Stomach (tissue), 9 donors: ENCODE data around the gene CIAO2B. TPM values are rescaled to one million over a fixed set of nuclear protein-coding genes. Genes with fewer than 3 reads are reported as not detected.

Source experiments
- DNase-seq, 2 donors: peaks; one replicate each; pipeline versions ENCODE4 v3.0.0 to v3.0.0-alpha.2; 2013 to 2019
- H3K27ac ChIP-seq, 5 donors: fragments of 200-600 bp in 4 of 5; sonication (generic) in 4 of 5; one replicate each; pipeline ENCODE4 v1.5.1; 2013 to 2019; ENCODE audit warnings: mild to moderate bottlenecking in 1 of 5, moderate library complexity in 1 of 5
- H3K27me3 ChIP-seq, 3 donors: fragments of 200-600 bp; sonication (generic); one replicate each; pipeline ENCODE4 v1.5.1; 2017 to 2019; ENCODE audit warnings: mixed run types in 1 of 3
- H3K36me3 ChIP-seq, 4 donors: fragments of 200-600 bp; sonication (generic); 1 replicate in 3 of 4; 2 replicates in 1 of 4; pipeline ENCODE4 v1.5.1; 2016 to 2019
- H3K4me1 ChIP-seq, 4 donors: fragments of 200-600 bp; sonication (generic); one replicate each; pipeline ENCODE4 v1.5.1; 2016 to 2019
- H3K4me3 ChIP-seq, 4 donors: fragments of 200-600 bp; sonication (generic) in 3 of 4; one replicate each; pipeline ENCODE4 v1.5.1; 2016 to 2019; ENCODE audit warnings: mild to moderate bottlenecking in 1 of 4
- H3K9me3 ChIP-seq, 4 donors: fragments of 200-600 bp; sonication (generic); one replicate each; pipeline ENCODE4 v1.5.1; 2016 to 2019
- EP300 ChIP-seq: sonication (generic); formaldehyde crosslinking; IDR thresholded peaks from one replicate; pipeline ENCODE4 v1.6.1; 2017; ENCODE audit warnings: antibody characterized with exemption
- POLR2A ChIP-seq, 4 donors: fragments of 450-650 bp; IDR thresholded peaks; one replicate each; pipeline ENCODE4 v1.6.1; 2016; ENCODE audit warnings: antibody characterized with exemption in 4 of 4, control low read depth in 2 of 4, mild to moderate bottlenecking in 1 of 4, moderate library complexity in 1 of 4
- POLR2AphosphoS5 ChIP-seq, 3 donors: sonication (generic); formaldehyde crosslinking; IDR thresholded peaks; one replicate each; pipeline ENCODE4 v1.6.1; 2016; ENCODE audit warnings: antibody characterized with exemption in 3 of 3
- WGBS, 5 donors: extraction: QIAGEN DNeasy Blood & Tissue Kit in 3 of 5; methylation state at CpG; one replicate each; pipeline versions ENCODE4 v1.1.5 to v1.1.7; 2013 to 2018; 5-methylcytosine and 5-hydroxymethylcytosine counted together
- intact Hi-C: fragments of 100-400 bp; cut with DNase I; formaldehyde crosslinking; loops from one replicate; pipeline ENCODE4 v1.15.1; 2023; ENCODE audit warnings: low total_unique reads
- polyA plus RNA-seq, 3 donors: library from polyadenylated mRNA; stranded (reverse); fragments of 200-250 nt; gene quantifications; one replicate each; pipeline ENCODE4 v1.2.3, GENCODE V29; 2013
- total RNA-seq, 5 donors: library from RNA; depleted of rRNA; stranded (reverse); fragments of >200 nt; gene quantifications; one replicate each; pipeline versions ENCODE4 v1.1.0 to v1.2.3, GENCODE V29; 2014 to 2016
- TF ChIP-seq, protein P1 (sequence below), 7 experiments: fragments of 450-650 bp in 4 of 7; fragments of 200-600 bp in 3 of 7; sonication (generic) in 3 of 7; IDR thresholded peaks; one replicate each; pipeline ENCODE4 v1.5.1; 2016 to 2019; ENCODE audit warnings: antibody characterized with exemption in 7 of 7, control low read depth in 2 of 7, mild to moderate bottlenecking in 1 of 7
- donor health status: healthy with polysubstance abuse.
- donor health status: Bipolar disorder and iron deficiency.
- donor health status: healthy.

Gene CIAO2B
- total and polyA plus RNA-seq, 8 donors, result 4.3 to 176 (median 76.1) TPM

DNA sequence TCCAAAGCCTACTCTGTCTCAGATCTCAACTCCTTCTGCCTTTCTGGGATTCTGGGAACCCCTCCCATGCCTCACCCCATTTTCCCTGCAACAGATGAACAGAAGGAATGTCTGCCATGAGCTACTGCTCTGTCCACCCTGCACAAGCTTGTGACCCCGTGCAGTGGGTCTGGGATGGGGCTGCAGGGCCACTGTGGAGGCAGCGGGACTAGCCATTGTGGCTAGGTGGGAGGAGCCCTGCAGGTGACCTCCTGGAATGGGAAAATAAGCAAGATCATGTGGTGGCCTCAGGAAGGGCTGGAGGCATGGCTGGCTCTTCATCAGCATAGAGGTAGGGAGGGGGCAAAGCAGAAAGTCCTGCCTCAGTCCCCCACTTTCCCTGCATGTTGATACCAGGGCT lies 40.1 kb downstream of the CIAO2B start:
- H3K27me3 ChIP-seq, result no peaks in the 10 kb centered on the region
- H3K36me3 ChIP-seq, result peaks cover 0 to 16% (median 0%) of the 10 kb centered on the region in 4 donors
- H3K4me1 ChIP-seq, result peaks cover under 1 to 34% (median 19%) of the 10 kb centered on the region in 4 donors
- H3K27ac ChIP-seq, result no peak overlapping the region
- DNase-seq, result no peak
- intact Hi-C loops, result no loop called here
- no peak overlapping the region for H3K4me3 ChIP-seq
- WGBS, 5 donors, result 55 to 82% (median 75%) methylated on average over 2 of the region's 2 CpGs
- TF ChIP-seq EP300 (no peak), POLR2AphosphoS5 (IDR thresholded peaks at IDR 0.05) (no peak), POLR2A (IDR thresholded peaks at IDR 0.05) (no peak)
- TF ChIP-seq, protein P1, sequence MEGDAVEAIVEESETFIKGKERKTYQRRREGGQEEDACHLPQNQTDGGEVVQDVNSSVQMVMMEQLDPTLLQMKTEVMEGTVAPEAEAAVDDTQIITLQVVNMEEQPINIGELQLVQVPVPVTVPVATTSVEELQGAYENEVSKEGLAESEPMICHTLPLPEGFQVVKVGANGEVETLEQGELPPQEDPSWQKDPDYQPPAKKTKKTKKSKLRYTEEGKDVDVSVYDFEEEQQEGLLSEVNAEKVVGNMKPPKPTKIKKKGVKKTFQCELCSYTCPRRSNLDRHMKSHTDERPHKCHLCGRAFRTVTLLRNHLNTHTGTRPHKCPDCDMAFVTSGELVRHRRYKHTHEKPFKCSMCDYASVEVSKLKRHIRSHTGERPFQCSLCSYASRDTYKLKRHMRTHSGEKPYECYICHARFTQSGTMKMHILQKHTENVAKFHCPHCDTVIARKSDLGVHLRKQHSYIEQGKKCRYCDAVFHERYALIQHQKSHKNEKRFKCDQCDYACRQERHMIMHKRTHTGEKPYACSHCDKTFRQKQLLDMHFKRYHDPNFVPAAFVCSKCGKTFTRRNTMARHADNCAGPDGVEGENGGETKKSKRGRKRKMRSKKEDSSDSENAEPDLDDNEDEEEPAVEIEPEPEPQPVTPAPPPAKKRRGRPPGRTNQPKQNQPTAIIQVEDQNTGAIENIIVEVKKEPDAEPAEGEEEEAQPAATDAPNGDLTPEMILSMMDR (IDR thresholded peaks at IDR 0.05), result no peak
- no peaks in the 10 kb centered on the region for H3K9me3 ChIP-seq

DNA sequence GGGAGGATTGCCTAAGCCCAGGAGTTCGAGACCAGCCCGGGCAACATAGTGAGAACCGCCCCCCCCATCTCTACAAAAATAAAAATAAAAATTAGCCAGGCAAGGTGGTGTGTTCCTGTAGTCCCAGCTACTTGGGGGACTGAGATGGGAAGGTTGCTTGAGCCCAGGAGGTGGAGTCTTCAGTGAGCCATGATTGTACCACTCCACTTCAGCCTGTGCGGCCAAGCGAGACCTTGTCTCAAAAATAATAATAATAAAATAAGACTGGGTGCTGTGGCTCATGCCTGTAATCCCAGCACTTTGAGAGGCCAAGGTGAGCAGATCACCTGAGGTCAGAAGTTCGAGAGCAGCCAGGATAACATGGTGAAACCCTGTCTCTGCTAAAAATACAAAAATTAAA lies 42.4 kb downstream of the CIAO2B start:
- intact Hi-C loops, result no loop called here
- Histone ChIP-seq H3K36me3 (peaks cover 0 to 24% (median 2%) of the 10 kb centered on the region in 4 donors), H3K27ac (no peak overlapping the region), H3K4me3 (no peak overlapping the region), H3K4me1 (peaks cover 0 to 17% (median 6%) of the 10 kb centered on the region in 4 donors), H3K27me3 (no peaks in the 10 kb centered on the region), H3K9me3 (no peaks in the 10 kb centered on the region)
- DNase-seq, result no peak
- WGBS, 5 donors, result 87 to 98% (median 94%) methylated on average over 6 of the region's 6 CpGs
- TF ChIP-seq, protein P1 (IDR thresholded peaks at IDR 0.05), result no peak
- TF ChIP-seq EP300 (no peak), POLR2AphosphoS5 (IDR thresholded peaks at IDR 0.05) (no peak), POLR2A (IDR thresholded peaks at IDR 0.05) (no peak)

DNA sequence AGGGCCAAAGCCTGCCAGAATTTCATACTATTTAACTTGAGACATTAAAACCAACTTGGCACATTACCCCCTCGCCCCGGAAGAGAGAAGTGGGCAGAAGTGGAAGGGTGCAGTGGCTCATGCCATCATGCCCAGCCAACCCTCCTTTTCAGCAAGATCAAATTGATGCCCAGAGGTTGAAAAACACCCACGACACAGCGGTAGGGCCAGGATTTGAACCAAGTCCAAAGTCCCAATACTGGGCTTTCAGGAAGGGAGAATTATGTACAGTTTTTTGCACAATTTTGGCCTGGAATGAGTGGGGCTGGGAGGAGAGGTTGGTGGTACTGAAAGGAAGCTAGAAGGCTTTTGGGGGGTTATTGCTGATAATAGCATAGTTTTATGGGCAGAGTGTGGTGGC lies 42.8 kb downstream of the CIAO2B start:
- no peak overlapping the region for H3K27ac ChIP-seq
- DNase-seq, result no peak

DNA sequence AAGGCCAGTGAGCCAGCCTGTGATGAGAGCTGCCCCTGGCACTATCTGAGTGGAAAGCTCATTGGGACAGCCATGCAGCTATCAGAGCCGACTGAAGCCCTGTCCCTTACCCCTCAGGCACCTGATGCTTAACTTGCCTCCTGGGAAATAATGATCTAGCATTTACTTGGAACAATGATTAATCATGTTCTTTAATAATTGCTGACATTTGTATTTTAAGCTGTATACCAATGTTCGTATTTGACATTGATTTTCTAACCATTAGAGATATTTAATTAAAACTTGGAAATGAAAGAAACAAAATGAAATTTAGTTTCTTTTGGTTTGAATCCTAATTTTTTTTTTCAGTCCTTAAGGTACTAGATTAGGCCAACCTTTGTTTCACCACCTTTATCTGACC lies 43.4 kb downstream of the CIAO2B start:
- no peak overlapping the region for H3K27ac ChIP-seq
- peaks cover 0 to 33% (median 12%) of the 10 kb centered on the region in 4 donors for H3K36me3 ChIP-seq
- H3K9me3 ChIP-seq, result no peaks in the 10 kb centered on the region
- DNase-seq, result no peak
- 80 to 92% (median 87%) methylated on average over 2 of the region's 2 CpGs for WGBS, 5 donors
- H3K4me1 ChIP-seq, result peaks cover 0 to 15% (median 7%) of the 10 kb centered on the region in 4 donors
- H3K27me3 ChIP-seq, result no peaks in the 10 kb centered on the region
- no peak overlapping the region for H3K4me3 ChIP-seq
- intact Hi-C loops, result no loop called here
- no peak for TF ChIP-seq POLR2AphosphoS5 (IDR thresholded peaks at IDR 0.05)
- no peak for TF ChIP-seq EP300
- TF ChIP-seq POLR2A (IDR thresholded peaks at IDR 0.05), result no peak
- TF ChIP-seq, protein P1 (IDR thresholded peaks at IDR 0.05), result no peak

More for the DNA sequence above, 42.8 kb downstream of the CIAO2B start:
- no peaks in the 10 kb centered on the region for H3K9me3 ChIP-seq
- 73 to 90% (median 88%) methylated on average over 4 of the region's 4 CpGs for WGBS, 5 donors
- intact Hi-C loops, result no loop called here
- no peak overlapping the region for H3K4me3 ChIP-seq
- H3K4me1 ChIP-seq, result peaks cover 0 to 15% (median 8%) of the 10 kb centered on the region in 4 donors
- H3K36me3 ChIP-seq, result peaks cover 0 to 27% (median 6%) of the 10 kb centered on the region in 4 donors
- no peaks in the 10 kb centered on the region for H3K27me3 ChIP-seq
- TF ChIP-seq POLR2A (IDR thresholded peaks at IDR 0.05) (no peak), EP300 (no peak), POLR2AphosphoS5 (IDR thresholded peaks at IDR 0.05) (no peak)
- TF ChIP-seq, protein P1 (IDR thresholded peaks at IDR 0.05), result no peak
